Caco-2 (cell line): Measurements from ENCODE around the gene TM2D1. TPM values are rescaled to one million over a fixed set of nuclear protein-coding genes. Genes with fewer than 3 reads are reported as not detected.

Experiments
- BruUV-seq: library from RNA; stranded (reverse); fragments of 400-500 nt; replicated peaks from 2 replicates; lab custom pipeline; 2021; lab: Mats Ljungman, UMichigan
- CTCF ChIA-PET: fragments of 300-600 bp; sonication (Branson Sonifier 250); formaldehyde crosslinking; loops from one replicate; lab custom pipeline; 2022; ENCODE audit warnings: antibody characterized with exemption; lab: Charles Lee
- POLR2A ChIA-PET: fragments of 300-600 bp; sonication (Branson Sonifier 250); formaldehyde crosslinking; loops from one replicate; lab custom pipeline; 2022; ENCODE audit warnings: antibody characterized with exemption; lab: Charles Lee
- DNase-seq, 2 experiments: peaks; one replicate each; pipeline versions ENCODE4 v3.0.0 to v3.0.0-alpha.2; 2020 to 2022
- H3K27me3 ChIP-seq: replicated peaks from 2 replicates; pipeline ENCODE4 v1.6.0; 2011; ENCODE audit warnings: low read length; ENCODE audit not compliant: control insufficient read depth, insufficient read depth
- H3K36me3 ChIP-seq: 2 replicates; pipeline ENCODE4 v1.5.1; 2011; ENCODE audit warnings: low read length; ENCODE audit not compliant: control insufficient read depth, insufficient read depth
- H3K4me1 ChIP-seq: fragments of 250-450 bp; sonication (Bioruptor Pico); 2 replicates; pipeline ENCODE4 v1.5.1; 2020; ENCODE audit warnings: mild to moderate bottlenecking
- H3K4me3 ChIP-seq: 2 replicates; pipeline ENCODE4 v1.5.1; 2011; ENCODE audit warnings: low read depth, mild to moderate bottlenecking, control low read depth, low read length
- H3K9me3 ChIP-seq: fragments of 250-450 bp; sonication (Bioruptor Pico); 2 replicates; pipeline ENCODE4 v1.5.1; 2020; ENCODE audit warnings: mild to moderate bottlenecking, moderate library complexity
- H3K27ac Mint-ChIP-seq: one replicate; pipeline ENCODE4 v1.8.0; 2022; ENCODE audit warnings: mixed read lengths; ENCODE audit not compliant: unreplicated experiment
- H3K27me3 Mint-ChIP-seq: one replicate; pipeline ENCODE4 v1.8.0; 2022; ENCODE audit warnings: mixed read lengths; ENCODE audit not compliant: insufficient read depth, unreplicated experiment
- H3K36me3 Mint-ChIP-seq: one replicate; pipeline ENCODE4 v1.8.0; 2022; ENCODE audit warnings: mild to moderate bottlenecking, mixed read lengths; ENCODE audit not compliant: insufficient read depth, unreplicated experiment
- H3K4me1 Mint-ChIP-seq: one replicate; pipeline ENCODE4 v1.8.0; 2022; ENCODE audit warnings: low read depth, mixed read lengths; ENCODE audit not compliant: unreplicated experiment
- H3K4me3 Mint-ChIP-seq: one replicate; pipeline ENCODE4 v1.8.0; 2022; ENCODE audit warnings: mild to moderate bottlenecking, moderate library complexity, mixed read lengths; ENCODE audit not compliant: unreplicated experiment
- H3K9me3 Mint-ChIP-seq: one replicate; pipeline ENCODE4 v1.8.0; 2022; ENCODE audit warnings: mixed read lengths; ENCODE audit not compliant: unreplicated experiment
- CTCF ChIP-seq, 2 experiments: fragments of 200-600 bp in 1 of 2; IDR thresholded peaks; 1 replicate in 1 of 2; 2 replicates in 1 of 2; pipeline versions ENCODE4 v1.5.1 to v1.8.0; 2011 to 2022; ENCODE audit warnings: antibody characterized with exemption in 1 of 2, control low read depth in 1 of 2, inconsistent platforms in 1 of 2, low read depth in 1 of 2, low read length in 1 of 2, mild to moderate bottlenecking in 1 of 2, moderate library complexity in 1 of 2; ENCODE audit not compliant: insufficient read depth in 1 of 2, severe bottlenecking in 1 of 2, unreplicated experiment in 1 of 2
- intact Hi-C: fragments of 100-400 bp; cut with micrococcal nuclease; formaldehyde crosslinking; loops from one replicate; pipeline ENCODE4 v1.10.0; 2022; ENCODE audit not compliant: unreplicated experiment
- total RNA-seq: library from RNA; stranded (reverse); gene quantifications from 2 replicates; pipeline ENCODE4 v1.2.3, GENCODE V29; 2022

The TM2D1 gene
- total RNA-seq, 1 experiment from 2014 or later, result 16.3 TPM

GRCh38 chr1:61752921-61753389 is 28.0 kb upstream of the TM2D1 start:
- no peaks in the 10 kb centered on the region for H3K4me1 Mint-ChIP-seq
- no peaks in the 10 kb centered on the region for H3K9me3 Mint-ChIP-seq
- Histone ChIP-seq H3K4me1 (0 out of 2 replicates have a peak, but pooled peaks cover 3% of the 10 kb centered on the region), H3K27me3 (no peaks in the 10 kb centered on the region), H3K4me3 (no peak overlapping the region), H3K36me3 (no peaks in the 10 kb centered on the region), H3K9me3 (no peaks in the 10 kb centered on the region)
- ChIA-PET CTCF (no interaction called here), POLR2A (no interaction called here)
- H3K4me3 Mint-ChIP-seq, result no peak overlapping the region
- H3K27ac Mint-ChIP-seq, result no peak overlapping the region
- peaks cover 10% of the 10 kb centered on the region for H3K36me3 Mint-ChIP-seq
- intact Hi-C loops, result no loop called here
- no peak for TF ChIP-seq CTCF (IDR thresholded peaks at IDR 0.05; ENCODE audit: insufficient read depth in 1 of 2, low read depth in 1 of 2, low read length in 1 of 2, severe bottlenecking in 1 of 2, unreplicated experiment in 1 of 2)
- BruUV-seq, result no TSS peak
- no peak for DNase-seq
- no peaks in the 10 kb centered on the region for H3K27me3 Mint-ChIP-seq

GRCh38 chr1:61749574-61749973 is 24.6 kb upstream of the TM2D1 start:
- no peaks in the 10 kb centered on the region for H3K9me3 ChIP-seq
- Mint-ChIP-seq H3K4me1 (no peaks in the 10 kb centered on the region), H3K4me3 (no peak overlapping the region), H3K36me3 (peaks cover 7% of the 10 kb centered on the region), H3K9me3 (no peaks in the 10 kb centered on the region), H3K27ac (no peak overlapping the region), H3K27me3 (no peaks in the 10 kb centered on the region)
- no peak for DNase-seq
- H3K4me3 ChIP-seq, result no peak overlapping the region
- no TSS peak for BruUV-seq
- ChIA-PET POLR2A (interaction anchor here (0.6 kb wide), 1 partner anchor 138 kb away, joined by 3 read pairs; no protein-coding TSS in a partner anchor), CTCF (no interaction called here)
- no peaks in the 10 kb centered on the region for H3K36me3 ChIP-seq
- no peak for TF ChIP-seq CTCF (IDR thresholded peaks at IDR 0.05; ENCODE audit: insufficient read depth in 1 of 2, low read depth in 1 of 2, low read length in 1 of 2, severe bottlenecking in 1 of 2, unreplicated experiment in 1 of 2)
- H3K4me1 ChIP-seq, result peaks cover 9% of the 10 kb centered on the region
- H3K27me3 ChIP-seq, result no peaks in the 10 kb centered on the region
- intact Hi-C loops, result no loop called here

GRCh38 chr1:61748566-61748965 is 23.6 kb upstream of the TM2D1 start:
- Histone ChIP-seq H3K4me1 (peaks cover 14% of the 10 kb centered on the region), H3K36me3 (no peaks in the 10 kb centered on the region), H3K4me3 (no peak overlapping the region), H3K9me3 (no peaks in the 10 kb centered on the region), H3K27me3 (no peaks in the 10 kb centered on the region)
- BruUV-seq, result no TSS peak
- Mint-ChIP-seq H3K27me3 (no peaks in the 10 kb centered on the region), H3K4me1 (peaks cover 7% of the 10 kb centered on the region), H3K36me3 (peaks cover 14% of the 10 kb centered on the region), H3K9me3 (no peaks in the 10 kb centered on the region), H3K4me3 (no peak overlapping the region), H3K27ac (no peak overlapping the region)
- intact Hi-C loops, result no loop called here
- ChIA-PET POLR2A (no interaction called here), CTCF (no interaction called here)
- no peak for DNase-seq
- no peak for TF ChIP-seq CTCF (IDR thresholded peaks at IDR 0.05; ENCODE audit: insufficient read depth in 1 of 2, low read depth in 1 of 2, low read length in 1 of 2, severe bottlenecking in 1 of 2, unreplicated experiment in 1 of 2)
